ENCODE results near the gene DMXL2. TPM values are rescaled to one million over a fixed set of nuclear protein-coding genes. Genes with fewer than 3 reads are reported as not detected.

The DMXL2 gene
- total and polyA plus RNA-seq, 9 of the 15 experiments (the other 6 are each of a cell fraction or from before 2014, with no cell fraction given), result 9.3 to 57.7 (median 30.7) TPM

- TF ChIP-seq ATF2 (CRISPR knock-in tag; IDR thresholded peaks at IDR 0.05), result no peak
- TF ChIP-seq TEAD4 (IDR thresholded peaks at IDR 0.05; ENCODE audit: low read length), result peak; percentile 23; the same call in 1 of the 2 replicates
- no peak for TF ChIP-seq TEAD4 (CRISPR knock-in tag; IDR thresholded peaks at IDR 0.05; ENCODE audit: borderline replicate concordance)
- TF ChIP-seq DMBX1 (CRISPR knock-in tag; IDR thresholded peaks at IDR 0.05; ENCODE audit: borderline replicate concordance), result peak; percentile 97
- no peak for TF ChIP-seq CEBPG (CRISPR knock-in tag; IDR thresholded peaks at IDR 0.05)
- no peak for TF ChIP-seq CEBPG (tag; conservative IDR thresholded peaks at IDR 0.05 in 1 of 2, IDR thresholded peaks at IDR 0.05 in 1 of 2)
- TF ChIP-seq L3MBTL2 (IDR thresholded peaks at IDR 0.05), result 0 out of 2 replicates have a peak, but pooled peaks have one; percentile 17
- TF ChIP-seq SRSF7 (optimal IDR thresholded peaks at IDR 0.05; ENCODE audit: low read depth, low read length), result no peak
- TF ChIP-seq PHB2 (IDR thresholded peaks at IDR 0.05; ENCODE audit: low read depth), result no peak
- TF ChIP-seq SNIP1 (IDR thresholded peaks at IDR 0.05; ENCODE audit: low read depth), result no peak
- no peak for TF ChIP-seq ZBTB26 (CRISPR knock-in tag; IDR thresholded peaks at IDR 0.05)
- TF ChIP-seq BMI1 (IDR thresholded peaks at IDR 0.05; ENCODE audit: low read length), result no peak
- TF ChIP-seq NFXL1 (CRISPR knock-in tag; IDR thresholded peaks at IDR 0.05), result peak; percentile 59; the same call in 1 of the 2 replicates
- TF ChIP-seq PHTF2 (CRISPR knock-in tag; IDR thresholded peaks at IDR 0.05), result no peak
- TF ChIP-seq SUPT5H (IDR thresholded peaks at IDR 0.05), result no peak
- no peak for TF ChIP-seq JUNB (CRISPR knock-in tag; conservative IDR thresholded peaks at IDR 0.05)
- no peak for TF ChIP-seq ZNF143 (CRISPR knock-in tag; IDR thresholded peaks at IDR 0.05)
- peak; percentile 91 for TF ChIP-seq PTRF (tag; IDR thresholded peaks at IDR 0.05)
- TF ChIP-seq TEAD1 (CRISPR knock-in tag; IDR thresholded peaks at IDR 0.05), result 0 out of 4 replicates have a peak, but pooled peaks of 1 of the 2 experiments have one; percentile 24
- no peak for TF ChIP-seq HNRNPK (IDR thresholded peaks at IDR 0.05; ENCODE audit: low read depth, low read length, poor library complexity, severe bottlenecking)
- TF ChIP-seq ZNF121 (CRISPR knock-in tag; conservative IDR thresholded peaks at IDR 0.05), result no peak
- TF ChIP-seq SLC30A9 (CRISPR knock-in tag; IDR thresholded peaks at IDR 0.05), result no peak
- TF ChIP-seq KLF13 (tag; IDR thresholded peaks at IDR 0.05; ENCODE audit: borderline replicate concordance, low read depth), result peak; percentile 79; the same call in 1 of the 2 replicates
- peak; percentile 67; the same call in 1 of the 2 replicates for TF ChIP-seq ZNF354B (CRISPR knock-in tag; IDR thresholded peaks at IDR 0.05)
- TF ChIP-seq U2AF1 (optimal IDR thresholded peaks at IDR 0.05; ENCODE audit: low read depth, low read length), result no peak
- no peak for TF ChIP-seq KAT7 (CRISPR knock-in tag; IDR thresholded peaks at IDR 0.05; ENCODE audit: borderline replicate concordance)
- peak; percentile 70; the same call in 1 of the 2 replicates for TF ChIP-seq TCF15 (CRISPR knock-in tag; IDR thresholded peaks at IDR 0.05)
- no peak for TF ChIP-seq KLF1 (tag; IDR thresholded peaks at IDR 0.05)
- no peak for TF ChIP-seq NUFIP1 (IDR thresholded peaks at IDR 0.05; ENCODE audit: partially characterized antibody)
- TF ChIP-seq OTX1 (CRISPR knock-in tag; IDR thresholded peaks at IDR 0.05), result no peak
Measured at GRCh38 chr15:51634591-51635198, 12.1 kb upstream of the DMXL2 start (continued).
